Activated B cell treated with CpG ODN at 0.5 μM for 24 hours (primary cell): ENCODE measurements around the gene GNAZ. TPM values are rescaled to one million over a fixed set of nuclear protein-coding genes. Genes with fewer than 3 reads are reported as not detected.

Experiments used
- ATAC-seq: fragments of 200-7000 bp; cut with Tn5 transposase; one replicate; pipeline ENCODE4 v1.10.0; 2021; ENCODE audit warnings: low read depth, mild to moderate bottlenecking, moderate library complexity
- CTCF ChIA-PET: fragments of 350-600 bp; sonication (Branson Sonifier 250); formaldehyde crosslinking; loops from one replicate; lab custom pipeline; 2021; ENCODE audit warnings: antibody characterized with exemption; lab: Charles Lee
- POLR2A ChIA-PET: fragments of 350-600 bp; sonication (Branson Sonifier 250); formaldehyde crosslinking; loops from one replicate; lab custom pipeline; 2021; ENCODE audit warnings: antibody characterized with exemption; lab: Charles Lee
- DNase-seq: peaks from one replicate; pipeline ENCODE4 v3.0.0; 2022
- H3K27ac Mint-ChIP-seq: one replicate; pipeline ENCODE4 v1.8.0; 2020; ENCODE audit warnings: mixed read lengths
- H3K27me3 Mint-ChIP-seq: one replicate; pipeline ENCODE4 v1.8.0; 2021; ENCODE audit warnings: mixed read lengths
- H3K36me3 Mint-ChIP-seq: one replicate; pipeline ENCODE4 v1.8.0; 2021; ENCODE audit warnings: low read depth, mixed read lengths
- H3K4me1 Mint-ChIP-seq: one replicate; pipeline ENCODE4 v1.8.0; 2021; ENCODE audit warnings: mixed read lengths
- H3K4me3 Mint-ChIP-seq: one replicate; pipeline ENCODE4 v1.8.0; 2020; ENCODE audit warnings: mild to moderate bottlenecking, mixed read lengths
- H3K9me3 Mint-ChIP-seq: one replicate; pipeline ENCODE4 v1.8.0; 2020; ENCODE audit warnings: mixed read lengths
- CTCF ChIP-seq: fragments of 200-600 bp; IDR thresholded peaks from one replicate; pipeline ENCODE4 v1.8.0; 2022; ENCODE audit warnings: antibody characterized with exemption, mild to moderate bottlenecking
- intact Hi-C: fragments of 100-400 bp; cut with micrococcal nuclease; formaldehyde crosslinking; loops from one replicate; pipeline ENCODE4 v1.15.1; 2024
- total RNA-seq: library from RNA; stranded (reverse); gene quantifications from 2 replicates; pipeline ENCODE4 v1.2.3, GENCODE V29; 2022

Gene GNAZ
- total RNA-seq, 1 donor from 2014 or later, result 12.2 TPM

- H3K27me3 Mint-ChIP-seq, result no peaks in the 10 kb centered on the region
- ATAC-seq (no peak), DNase-seq (no peak)
- H3K9me3 Mint-ChIP-seq, result no peaks in the 10 kb centered on the region
- CTCF ChIA-PET, result no interaction called here
- TF ChIP-seq CTCF, result no peak
- peaks cover 18% of the 10 kb centered on the region for H3K4me1 Mint-ChIP-seq
- intact Hi-C loops, result no loop called here
- POLR2A ChIA-PET, result interaction anchor here (0.6 kb wide), 1 partner anchor 49 kb away, joined by 5 read pairs; no protein-coding TSS in a partner anchor
- H3K4me3 Mint-ChIP-seq, result no peak overlapping the region
- H3K27ac Mint-ChIP-seq, result no peak overlapping the region
- no peaks in the 10 kb centered on the region for H3K36me3 Mint-ChIP-seq
Observed at GRCh38 chr22:23075050-23075449, 4.7 kb downstream of the GNAZ start.

GRCh38 chr22:23075525-23076216 is 5.4 kb downstream of the GNAZ start:
- Mint-ChIP-seq H3K9me3 (no peaks in the 10 kb centered on the region), H3K36me3 (no peaks in the 10 kb centered on the region), H3K27ac (no peak overlapping the region), H3K4me3 (no peak overlapping the region), H3K4me1 (peaks cover 18% of the 10 kb centered on the region), H3K27me3 (no peaks in the 10 kb centered on the region)
- no peak for ATAC-seq
- no peak for DNase-seq
- no peak for TF ChIP-seq CTCF
- POLR2A ChIA-PET, result interaction anchor here (0.6 kb wide), 1 partner anchor 48 kb away, joined by 5 read pairs; no protein-coding TSS in a partner anchor
- intact Hi-C loops, result no loop called here
- CTCF ChIA-PET, result no interaction called here

DNA sequence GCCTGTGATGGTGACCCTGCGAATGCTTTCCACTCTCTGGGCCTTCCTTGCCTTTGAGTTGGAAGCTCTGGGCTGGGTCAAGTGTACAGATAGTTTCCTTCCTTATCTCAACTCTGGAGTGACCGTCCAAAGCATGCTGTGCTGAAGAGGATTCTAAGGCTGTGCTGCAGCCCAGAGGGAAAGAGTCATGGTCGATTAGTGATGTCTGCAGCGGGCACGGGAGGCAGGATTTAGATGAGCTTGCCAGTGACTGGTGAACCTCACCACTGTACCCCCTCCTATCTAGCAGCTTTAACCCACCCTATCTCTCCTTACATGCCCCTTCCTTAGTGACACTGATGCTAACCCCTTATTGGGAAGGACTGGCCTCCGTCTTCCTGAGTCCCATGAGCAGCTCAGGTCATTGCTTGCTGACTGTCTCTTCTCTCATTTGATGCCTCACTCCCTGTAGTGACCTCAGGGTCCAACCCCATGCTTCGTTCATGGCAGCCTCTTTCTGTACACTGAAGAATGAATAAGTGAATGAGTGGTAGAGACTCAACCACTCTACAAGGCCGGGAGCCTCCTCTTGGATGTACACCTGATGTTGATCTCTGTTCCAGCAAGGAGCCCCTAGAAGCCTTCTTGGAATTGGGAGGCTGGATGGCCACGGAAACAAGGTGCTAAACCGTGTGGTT is 6.7 kb downstream of the GNAZ start:
- ATAC-seq (no peak), DNase-seq (no peak)
- CTCF ChIA-PET, result interaction anchor here (1.2 kb wide), 1 partner anchor 118 kb away, joined by 3 read pairs; no protein-coding TSS in a partner anchor
- Mint-ChIP-seq H3K36me3 (no peaks in the 10 kb centered on the region), H3K27ac (no peak overlapping the region), H3K4me1 (peaks cover 9% of the 10 kb centered on the region), H3K4me3 (no peak overlapping the region), H3K27me3 (no peaks in the 10 kb centered on the region), H3K9me3 (no peaks in the 10 kb centered on the region)
- intact Hi-C loops, result no loop called here
- POLR2A ChIA-PET, result no interaction called here
- no peak for TF ChIP-seq CTCF

GRCh38 chr22:23077627-23078461 is 7.5 kb downstream of the GNAZ start:
- no peak for TF ChIP-seq CTCF
- DNase-seq, result no peak
- ChIA-PET CTCF (interaction anchor here (1.2 kb wide), 1 partner anchor 118 kb away, joined by 3 read pairs; no protein-coding TSS in a partner anchor), POLR2A (no interaction called here)
- Mint-ChIP-seq H3K4me1 (peaks cover 8% of the 10 kb centered on the region), H3K36me3 (no peaks in the 10 kb centered on the region), H3K9me3 (no peaks in the 10 kb centered on the region), H3K27ac (no peak overlapping the region), H3K27me3 (no peaks in the 10 kb centered on the region), H3K4me3 (no peak overlapping the region)
- no peak for ATAC-seq
- intact Hi-C loops, result no loop called here

DNA sequence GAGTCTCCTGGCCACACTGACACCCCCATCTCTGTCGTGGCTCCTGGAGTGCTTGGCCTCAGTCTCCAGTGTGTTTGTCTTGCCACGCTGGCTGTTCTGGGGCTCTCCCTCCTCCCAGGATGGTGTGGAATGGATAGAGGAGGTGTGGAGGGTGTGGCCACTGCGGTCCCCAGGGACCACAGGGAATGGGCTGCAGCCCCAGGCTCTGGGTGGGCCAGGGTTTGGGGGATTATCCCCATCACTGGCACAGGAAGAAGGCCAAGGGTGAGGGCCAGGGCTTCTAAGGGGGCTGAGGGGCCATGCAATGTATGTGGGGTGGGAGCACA is 8.1 kb downstream of the GNAZ start:
- Mint-ChIP-seq H3K27me3 (no peaks in the 10 kb centered on the region), H3K9me3 (no peaks in the 10 kb centered on the region), H3K4me1 (peaks cover 9% of the 10 kb centered on the region), H3K27ac (no peak overlapping the region), H3K36me3 (no peaks in the 10 kb centered on the region), H3K4me3 (no peak overlapping the region)
- ChIA-PET POLR2A (no interaction called here), CTCF (no interaction called here)
- no peak for ATAC-seq
- DNase-seq, result no peak
- intact Hi-C loops, result no loop called here
- no peak for TF ChIP-seq CTCF
